ENCODE results near the gene ALOX12. TPM values are rescaled to one million over a fixed set of nuclear protein-coding genes. Genes with fewer than 3 reads are reported as not detected.
A peak's percentile ranks its signal among the peaks of the same experiment; 100 is the strongest.

Gene ALOX12
- polyA plus RNA-seq, 3 donors, result 0.29 to 1.2 TPM; not detected in 1

GRCh38 chr17:7016886-7017826 is 21.3 kb downstream of the ALOX12 start:
- H3K27ac ChIP-seq (ENCODE audit: low read depth in 1 of 2, low read length in 2 of 2), result no peak overlapping the region
- H3K4me1 Mint-ChIP-seq, result peaks cover 49% of the 10 kb centered on the region

DNA sequence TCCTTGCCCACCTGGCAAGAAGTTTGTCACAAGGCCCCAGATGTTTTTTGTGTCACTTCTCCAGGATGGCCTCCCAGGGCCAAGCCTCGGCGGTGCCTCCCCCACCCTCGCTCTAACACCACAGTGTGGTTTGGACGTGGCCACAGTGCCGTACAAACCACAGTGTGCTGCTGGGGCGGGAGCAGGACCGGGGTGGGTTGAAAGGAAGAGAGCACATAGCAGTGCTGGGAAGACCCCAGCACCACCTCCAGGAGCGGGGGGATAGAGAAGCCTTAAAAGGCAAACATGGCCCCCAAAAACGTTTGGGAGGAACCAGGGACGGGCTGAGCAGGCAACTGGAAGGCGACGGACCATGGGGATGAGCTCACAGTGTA is 22.0 kb downstream of the ALOX12 start:
- no peak overlapping the region for H3K4me3 ChIP-seq (replicated peaks in 1 of 3; ENCODE audit: low read depth in 2 of 3, low read length in 3 of 3)
- peaks cover 55% of the 10 kb centered on the region for H3K4me1 Mint-ChIP-seq
- no peak for DNase-seq
- no peak overlapping the region for H3K4me2 ChIP-seq (replicated peaks; ENCODE audit: extremely low read depth, low read length, poor library complexity, severe bottlenecking)
- no peak overlapping the region for H3K4me3 Mint-ChIP-seq
- H3K9me3 Mint-ChIP-seq, result peaks cover 0 to 2% (median 0%) of the 10 kb centered on the region in 7 donors
- H3K9me3 ChIP-seq (replicated peaks in 1 of 2; ENCODE audit: control insufficient read depth in 1 of 2, insufficient read depth in 1 of 2, low read length in 2 of 2), result peaks cover 0 to 2% of the 10 kb centered on the region in 2 donors
- H2AFZ ChIP-seq (ENCODE audit: insufficient read depth, low read depth, low read length, poor library complexity, severe bottlenecking), result no peak overlapping the region
- no peak overlapping the region for H3K9ac ChIP-seq (ENCODE audit: insufficient read depth, low read length, poor library complexity, severe bottlenecking)
- peaks cover 29% of the 10 kb centered on the region in 2 donors for H3K36me3 Mint-ChIP-seq
- H3K27me3 Mint-ChIP-seq (ENCODE audit: low read depth in 3 of 3), result peaks cover 22 to 26% (median 24%) of the 10 kb centered on the region in 3 donors
- no peak overlapping the region for H3K27ac ChIP-seq (ENCODE audit: low read depth in 1 of 2, low read length in 2 of 2)
- H3K79me2 ChIP-seq (ENCODE audit: insufficient read depth, low read length), result peaks cover 21% of the 10 kb centered on the region
- 22% methylated on average over 12 of the region's 12 CpGs for WGBS (ENCODE audit: insufficient coverage)
- intact Hi-C loops (cut with micrococcal nuclease), result no loop called here
- H4K20me1 ChIP-seq (ENCODE audit: insufficient read depth, low read length), result no peaks in the 10 kb centered on the region
- peaks cover 12 to 15% of the 10 kb centered on the region in 2 donors for H3K36me3 ChIP-seq (replicated peaks in 1 of 2; ENCODE audit: control insufficient read depth in 1 of 2, insufficient read depth in 2 of 2, low read length in 2 of 2)
- TF ChIP-seq, protein P1, sequence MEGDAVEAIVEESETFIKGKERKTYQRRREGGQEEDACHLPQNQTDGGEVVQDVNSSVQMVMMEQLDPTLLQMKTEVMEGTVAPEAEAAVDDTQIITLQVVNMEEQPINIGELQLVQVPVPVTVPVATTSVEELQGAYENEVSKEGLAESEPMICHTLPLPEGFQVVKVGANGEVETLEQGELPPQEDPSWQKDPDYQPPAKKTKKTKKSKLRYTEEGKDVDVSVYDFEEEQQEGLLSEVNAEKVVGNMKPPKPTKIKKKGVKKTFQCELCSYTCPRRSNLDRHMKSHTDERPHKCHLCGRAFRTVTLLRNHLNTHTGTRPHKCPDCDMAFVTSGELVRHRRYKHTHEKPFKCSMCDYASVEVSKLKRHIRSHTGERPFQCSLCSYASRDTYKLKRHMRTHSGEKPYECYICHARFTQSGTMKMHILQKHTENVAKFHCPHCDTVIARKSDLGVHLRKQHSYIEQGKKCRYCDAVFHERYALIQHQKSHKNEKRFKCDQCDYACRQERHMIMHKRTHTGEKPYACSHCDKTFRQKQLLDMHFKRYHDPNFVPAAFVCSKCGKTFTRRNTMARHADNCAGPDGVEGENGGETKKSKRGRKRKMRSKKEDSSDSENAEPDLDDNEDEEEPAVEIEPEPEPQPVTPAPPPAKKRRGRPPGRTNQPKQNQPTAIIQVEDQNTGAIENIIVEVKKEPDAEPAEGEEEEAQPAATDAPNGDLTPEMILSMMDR (IDR thresholded peaks at IDR 0.05), result no peak
- peak overlapping the region in 3 of 7 donors; percentile 27 to 34 (median 31) for H3K27ac Mint-ChIP-seq
- H3K4me1 ChIP-seq (ENCODE audit: control insufficient read depth in 1 of 2, insufficient read depth in 2 of 2, low read length in 2 of 2), result peaks cover 40 to 54% of the 10 kb centered on the region in 2 donors
- peaks cover 0 to 19% of the 10 kb centered on the region in 2 donors for H3K27me3 ChIP-seq (ENCODE audit: control insufficient read depth in 2 of 2, insufficient read depth in 2 of 2, low read length in 2 of 2)

More at GRCh38 chr17:7016886-7017826, 21.3 kb downstream of the ALOX12 start:
- Histone ChIP-seq H3K4me2 (replicated peaks; ENCODE audit: extremely low read depth, low read length, poor library complexity, severe bottlenecking) (no peak overlapping the region), H3K27me3 (ENCODE audit: control insufficient read depth in 2 of 2, insufficient read depth in 2 of 2, low read length in 2 of 2) (peaks cover 0 to 12% of the 10 kb centered on the region in 2 donors), H3K79me2 (ENCODE audit: insufficient read depth, low read length) (peaks cover 27% of the 10 kb centered on the region), H2AFZ (ENCODE audit: insufficient read depth, low read depth, low read length, poor library complexity, severe bottlenecking) (no peak overlapping the region), H3K4me3 (replicated peaks in 1 of 3; ENCODE audit: low read depth in 2 of 3, low read length in 3 of 3) (no peak overlapping the region), H3K36me3 (replicated peaks in 1 of 2; ENCODE audit: control insufficient read depth in 1 of 2, insufficient read depth in 2 of 2, low read length in 2 of 2) (peaks cover 12 to 15% of the 10 kb centered on the region in 2 donors), H4K20me1 (ENCODE audit: insufficient read depth, low read length) (no peaks in the 10 kb centered on the region), H3K9me3 (replicated peaks in 1 of 2; ENCODE audit: control insufficient read depth in 1 of 2, insufficient read depth in 1 of 2, low read length in 2 of 2) (no peaks in the 10 kb centered on the region), H3K9ac (ENCODE audit: insufficient read depth, low read length, poor library complexity, severe bottlenecking) (no peak overlapping the region), H3K4me1 (ENCODE audit: control insufficient read depth in 1 of 2, insufficient read depth in 2 of 2, low read length in 2 of 2) (peaks cover 33 to 48% of the 10 kb centered on the region in 2 donors)
- no peak overlapping the region for H3K4me3 Mint-ChIP-seq
- H3K9me3 Mint-ChIP-seq, result peaks cover 0 to 5% (median 0%) of the 10 kb centered on the region in 7 donors
- H3K36me3 Mint-ChIP-seq, result peaks cover 26 to 27% of the 10 kb centered on the region in 2 donors
- peak overlapping the region in 2 of 7 donors; percentile 27 to 32 for H3K27ac Mint-ChIP-seq
- TF ChIP-seq, protein P1 (IDR thresholded peaks at IDR 0.05), result no peak
- intact Hi-C loops (cut with micrococcal nuclease), result no loop called here
- no peak for DNase-seq
- peaks cover 15 to 20% (median 19%) of the 10 kb centered on the region in 3 donors for H3K27me3 Mint-ChIP-seq (ENCODE audit: low read depth in 3 of 3)
- WGBS (ENCODE audit: insufficient coverage), result 78% methylated on average over 5 of the region's 20 CpGs
